ENCODE measurements around the gene ZNF746. TPM values are rescaled to one million over a fixed set of nuclear protein-coding genes. Genes with fewer than 3 reads are reported as not detected.
A peak's percentile ranks its signal among the peaks of the same experiment; 100 is the strongest.

The ZNF746 gene
- total RNA-seq, 4 donors from 2014 or later: 15.8 to 50.4 (median 33.1) TPM

DNA sequence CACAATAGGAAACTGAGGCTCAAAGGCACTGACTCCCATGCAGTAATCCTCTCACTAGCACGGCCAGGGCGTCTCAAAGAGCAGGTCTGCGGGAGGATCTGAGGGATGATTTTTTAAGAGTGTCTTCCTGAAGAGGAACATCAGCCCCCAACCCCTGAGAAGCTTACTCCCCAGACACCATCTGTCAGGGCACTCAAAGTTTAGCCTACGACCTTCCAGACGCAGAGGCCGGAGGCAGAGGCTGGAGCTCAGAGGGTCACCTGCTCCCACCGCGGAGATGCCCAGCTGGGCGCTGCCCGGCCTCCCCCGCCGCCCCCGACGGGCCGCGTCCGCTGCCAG is 38.4 kb downstream of the ZNF746 start:
- peak overlapping the region in 1 of 4 donors; percentile 47 for H3K27ac ChIP-seq
- no peak for DNase-seq
- in situ Hi-C loops (cut with MboI; ENCODE audit: low pct_ligation_motif_present in 1 of 4, low pct_unique_long_range_greater_than_20kb in 1 of 4, low sequenced_read_pairs in 3 of 4) (no loop called here), intact Hi-C loops (cut with DNase I; ENCODE audit: low total_unique reads) (no loop called here)
- no peaks in the 10 kb centered on the region for H3K9me3 ChIP-seq
- WGBS, 2 donors (ENCODE audit: low coverage in 1 of 2): 34% methylated on average over 10 of the region's 17 CpGs; no CpG with 5 or more reads in 1 of the 2 donors
- H3K4me3 ChIP-seq: peak overlapping the region; percentile 27 to 95 (median 76)
- H3K36me3 ChIP-seq: peaks cover 0 to 16% (median 6%) of the 10 kb centered on the region in 4 donors
- H3K4me1 ChIP-seq: peaks cover 8 to 24% (median 15%) of the 10 kb centered on the region in 4 donors
- TF ChIP-seq EP300 (IDR thresholded peaks at IDR 0.05; ENCODE audit: low read depth) (no peak), POLR2A (IDR thresholded peaks at IDR 0.05) (no peak), POLR2AphosphoS5 (IDR thresholded peaks at IDR 0.05) (no peak), CTCF (IDR thresholded peaks at IDR 0.05) (no peak)
- peaks cover under 1% of the 10 kb centered on the region for H3K27me3 ChIP-seq

DNA sequence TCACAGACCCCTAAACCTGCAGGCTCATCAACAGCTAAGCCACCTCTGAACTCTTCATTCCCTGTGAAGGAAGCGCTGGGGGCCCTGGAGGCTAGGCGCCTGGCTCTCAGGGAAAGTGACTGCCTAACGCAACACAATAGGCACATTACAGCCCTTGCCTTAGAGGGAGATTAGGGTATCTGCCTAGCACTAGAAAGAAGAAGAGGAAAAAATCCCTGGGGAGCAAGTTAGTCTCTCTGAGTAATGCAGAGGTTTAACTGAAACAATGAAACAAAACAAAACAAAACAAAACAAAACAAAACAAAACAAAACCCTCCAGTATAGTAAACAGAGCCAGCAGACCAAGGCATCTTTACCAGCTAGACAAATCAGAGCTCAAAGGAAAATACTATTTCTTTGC is 39.4 kb downstream of the ZNF746 start:
- Histone ChIP-seq H3K27ac (no peak overlapping the region), H3K36me3 (peaks cover 0 to 24% (median 6%) of the 10 kb centered on the region in 4 donors), H3K4me3 (no peak overlapping the region), H3K4me1 (peaks cover 8 to 24% (median 15%) of the 10 kb centered on the region in 4 donors), H3K27me3 (no peaks in the 10 kb centered on the region), H3K9me3 (no peaks in the 10 kb centered on the region)
- TF ChIP-seq EP300 (IDR thresholded peaks at IDR 0.05; ENCODE audit: low read depth) (no peak), POLR2A (IDR thresholded peaks at IDR 0.05) (no peak), CTCF (IDR thresholded peaks at IDR 0.05) (no peak), POLR2AphosphoS5 (IDR thresholded peaks at IDR 0.05) (no peak)
- WGBS, 2 donors (ENCODE audit: low coverage in 1 of 2): 94% methylated on average over 3 of the region's 3 CpGs; no CpG with 5 or more reads in 1 of the 2 donors
- intact Hi-C loops (cut with DNase I; ENCODE audit: low total_unique reads) (no loop called here), in situ Hi-C loops (cut with MboI; ENCODE audit: low pct_ligation_motif_present in 1 of 4, low pct_unique_long_range_greater_than_20kb in 1 of 4, low sequenced_read_pairs in 3 of 4) (no loop called here)
- DNase-seq: no peak

DNA sequence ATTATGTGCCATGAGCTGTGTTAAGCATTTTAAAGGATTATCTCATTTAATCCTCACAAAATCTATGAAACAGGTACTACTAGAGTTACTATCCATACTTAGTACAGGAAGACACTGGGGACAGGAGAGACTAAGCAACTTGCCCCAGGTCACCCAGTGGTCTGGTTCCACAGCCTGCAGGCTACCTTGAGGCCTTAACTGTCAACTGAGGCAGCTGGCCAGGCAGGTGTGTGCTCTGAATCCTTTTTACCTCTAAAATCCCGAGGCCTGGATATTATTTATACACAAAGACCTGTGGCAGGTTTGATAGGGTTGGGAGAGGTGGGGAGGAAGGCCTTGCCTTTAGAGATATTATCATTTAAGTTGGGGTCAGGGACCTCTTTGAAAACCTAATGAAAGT is 39.8 kb downstream of the ZNF746 start:
- H3K27ac ChIP-seq: no peak overlapping the region
- intact Hi-C loops (cut with DNase I; ENCODE audit: low total_unique reads) (no loop called here), in situ Hi-C loops (cut with MboI; ENCODE audit: low pct_ligation_motif_present in 1 of 4, low pct_unique_long_range_greater_than_20kb in 1 of 4, low sequenced_read_pairs in 3 of 4) (no loop called here)
- WGBS, 2 donors (ENCODE audit: low coverage in 1 of 2): 69% methylated on average over 1 of the region's 1 CpG; no CpG with 5 or more reads in 1 of the 2 donors
- no peak for DNase-seq
- TF ChIP-seq POLR2AphosphoS5 (IDR thresholded peaks at IDR 0.05) (no peak), CTCF (IDR thresholded peaks at IDR 0.05) (no peak), EP300 (IDR thresholded peaks at IDR 0.05; ENCODE audit: low read depth) (no peak), POLR2A (IDR thresholded peaks at IDR 0.05) (no peak)
- peaks cover 8 to 24% (median 15%) of the 10 kb centered on the region in 4 donors for H3K4me1 ChIP-seq
- no peak overlapping the region for H3K4me3 ChIP-seq
- H3K36me3 ChIP-seq: peaks cover 0 to 24% (median 6%) of the 10 kb centered on the region in 4 donors
- no peaks in the 10 kb centered on the region for H3K9me3 ChIP-seq
- H3K27me3 ChIP-seq: no peaks in the 10 kb centered on the region

DNA sequence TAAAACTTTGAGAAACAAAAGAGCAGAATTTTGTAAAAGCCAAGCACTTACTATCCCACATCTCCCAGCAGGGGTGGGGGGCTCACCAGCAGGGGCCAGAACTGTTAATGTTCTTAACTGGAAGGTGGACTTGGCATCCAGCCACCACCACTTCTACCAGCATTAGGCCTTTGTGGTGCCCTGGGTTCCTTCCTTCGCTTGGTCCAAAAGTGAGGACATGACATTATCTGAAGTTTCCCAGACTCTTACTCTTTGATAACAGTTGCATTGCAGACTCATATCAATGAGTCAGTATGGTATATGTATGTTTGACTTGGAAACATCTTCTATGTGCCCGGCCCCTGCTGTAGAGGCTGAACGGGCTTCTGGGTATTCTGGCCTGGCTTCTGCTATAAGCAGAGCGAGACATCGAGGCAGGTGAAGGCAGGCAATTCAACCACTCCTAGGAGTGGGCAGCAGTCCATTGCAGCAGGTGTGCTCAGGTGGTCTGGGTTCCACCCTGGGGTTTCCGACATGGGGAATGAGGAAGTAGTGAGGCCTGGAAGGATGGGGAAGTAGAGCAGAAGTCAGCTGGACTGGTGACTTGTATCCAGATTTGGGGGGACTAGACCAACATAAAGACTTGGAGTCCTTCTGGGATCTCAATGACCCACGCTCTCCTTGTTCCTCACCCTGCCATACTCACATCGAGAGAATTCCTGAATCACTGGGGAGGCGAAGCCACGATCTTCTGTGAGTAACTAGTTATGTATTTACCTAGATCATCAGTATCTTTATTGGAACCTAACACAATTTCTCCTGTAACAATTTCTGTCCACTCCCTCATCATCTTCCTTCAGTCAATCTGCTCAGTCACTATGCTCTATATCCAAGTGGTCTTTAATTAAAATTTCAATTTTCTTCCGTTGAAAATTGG is 40.8 kb downstream of the ZNF746 start:
- in situ Hi-C loops (cut with MboI; ENCODE audit: low pct_ligation_motif_present in 1 of 4, low pct_unique_long_range_greater_than_20kb in 1 of 4, low sequenced_read_pairs in 3 of 4): no loop called here
- Histone ChIP-seq H3K36me3 (peaks cover 0 to 24% (median 6%) of the 10 kb centered on the region in 4 donors), H3K9me3 (no peaks in the 10 kb centered on the region), H3K4me1 (peaks cover 8 to 24% (median 15%) of the 10 kb centered on the region in 4 donors), H3K27me3 (no peaks in the 10 kb centered on the region), H3K4me3 (no peak overlapping the region), H3K27ac (no peak overlapping the region)
- intact Hi-C loops (cut with DNase I; ENCODE audit: low total_unique reads): no loop called here
- TF ChIP-seq POLR2AphosphoS5 (IDR thresholded peaks at IDR 0.05) (no peak), POLR2A (IDR thresholded peaks at IDR 0.05) (no peak), CTCF (IDR thresholded peaks at IDR 0.05) (no peak), EP300 (IDR thresholded peaks at IDR 0.05; ENCODE audit: low read depth) (no peak)
- no peak for DNase-seq
- 81 to 90% methylated on average over 8 to 11 of the region's 11 CpGs for WGBS, 2 donors (ENCODE audit: low coverage in 1 of 2)

Measured in transverse colon (tissue), 4 donors.